Pancreas (tissue), 10 donors: ENCODE measurements around the gene BRME1. TPM values are rescaled to one million over a fixed set of nuclear protein-coding genes. Genes with fewer than 3 reads are reported as not detected.

ENCODE experiments used
- ATAC-seq, 4 donors: fragments of 200-7000 bp; cut with Tn5 transposase; one replicate each; pipeline versions ENCODE4 v1.8.0 to v1.9.1; 2020; ENCODE audit warnings: mild to moderate bottlenecking in 4 of 4, moderate library complexity in 4 of 4
- DNase-seq, 6 donors: peaks; one replicate each; pipeline ENCODE4 v3.0.0-alpha.2; 2020
- FAIRE-seq: peaks from 2 replicates; lab custom pipeline; 2012; peaks lifted over from hg19 to GRCh38; lab: Jason Lieb, UNC
- H3K27ac ChIP-seq, 4 donors: fragments of 200-600 bp; sonication (generic); 1 replicate in 3 of 4; 2 replicates in 1 of 4; pipeline versions ENCODE4 v1.5.0 to v1.8.0; 2020
- H3K27me3 ChIP-seq, 4 donors: fragments of 200-600 bp; one replicate each; pipeline ENCODE4 v1.8.0; 2021
- H3K36me3 ChIP-seq, 3 donors: fragments of 200-600 bp; sonication (generic) in 1 of 3; one replicate each; pipeline versions ENCODE4 v1.5.0 to v1.8.0; 2020 to 2021
- H3K4me1 ChIP-seq, 3 donors: fragments of 200-600 bp; one replicate each; pipeline ENCODE4 v1.8.0; 2021
- H3K4me3 ChIP-seq, 4 donors: fragments of 200-600 bp; sonication (generic) in 2 of 4; one replicate each; pipeline versions ENCODE4 v1.5.0 to v1.8.0; 2020 to 2021
- H3K9me3 ChIP-seq, 4 donors: fragments of 200-600 bp; one replicate each; pipeline ENCODE4 v1.8.0; 2021
- CTCF ChIP-seq, 4 donors: fragments of 200-600 bp; sonication (generic) in 3 of 4; IDR thresholded peaks; one replicate each; pipeline versions ENCODE4 v1.5.0 to v1.8.0; 2021; ENCODE audit warnings: antibody characterized with exemption in 4 of 4
- WGBS, 2 donors: extraction: QIAGEN DNeasy Blood & Tissue Kit; methylation state at CpG; one replicate each; pipeline ENCODE4 v1.1.7; 2013; 5-methylcytosine and 5-hydroxymethylcytosine counted together
- intact Hi-C, 3 donors: fragments of 100-400 bp; cut with DNase I; formaldehyde crosslinking; loops; one replicate each; pipeline versions ENCODE4 v1.11.1 to v1.14.2; 2022
- polyA plus RNA-seq, 2 donors: library from polyadenylated mRNA; stranded (reverse); fragments of 200-250 nt; gene quantifications; one replicate each; pipeline ENCODE4 v1.2.3, GENCODE V29; 2013
- total RNA-seq, 6 donors: library from RNA; stranded (reverse); fragmentation: NEBNext Ultra II Directional in 4 of 6; extraction: Animal tissue kit (Norgen Biotek cat#: 25700) in 4 of 6; gene quantifications; one replicate each; pipeline versions ENCODE4 v1.2.1 to v1.2.4, GENCODE V29; 2021 to 2023
- donor health status: healthy with polysubstance abuse.
- donor health status: DM: no; HTN: no; CAD: no; lungs with moderate emphysema.
- donor health status: DM: no; HTN: no; CAD: no.
- donor health status: control.
- donor health status: control.
- donor health status: Bipolar disorder and iron deficiency.
- donor health status: DM: yes; HTN: yes; CAD: no.
- donor health status: DM: no; HTN: no; CAD: no.
- donor health status: DM: no; HTN: no; CAD: no.
- donor health status: DM: yes; HTN: yes; CAD: no.

BRME1 gene
- total and polyA plus RNA-seq, 8 donors, result 2.6 to 15.3 (median 4.3) TPM

DNA sequence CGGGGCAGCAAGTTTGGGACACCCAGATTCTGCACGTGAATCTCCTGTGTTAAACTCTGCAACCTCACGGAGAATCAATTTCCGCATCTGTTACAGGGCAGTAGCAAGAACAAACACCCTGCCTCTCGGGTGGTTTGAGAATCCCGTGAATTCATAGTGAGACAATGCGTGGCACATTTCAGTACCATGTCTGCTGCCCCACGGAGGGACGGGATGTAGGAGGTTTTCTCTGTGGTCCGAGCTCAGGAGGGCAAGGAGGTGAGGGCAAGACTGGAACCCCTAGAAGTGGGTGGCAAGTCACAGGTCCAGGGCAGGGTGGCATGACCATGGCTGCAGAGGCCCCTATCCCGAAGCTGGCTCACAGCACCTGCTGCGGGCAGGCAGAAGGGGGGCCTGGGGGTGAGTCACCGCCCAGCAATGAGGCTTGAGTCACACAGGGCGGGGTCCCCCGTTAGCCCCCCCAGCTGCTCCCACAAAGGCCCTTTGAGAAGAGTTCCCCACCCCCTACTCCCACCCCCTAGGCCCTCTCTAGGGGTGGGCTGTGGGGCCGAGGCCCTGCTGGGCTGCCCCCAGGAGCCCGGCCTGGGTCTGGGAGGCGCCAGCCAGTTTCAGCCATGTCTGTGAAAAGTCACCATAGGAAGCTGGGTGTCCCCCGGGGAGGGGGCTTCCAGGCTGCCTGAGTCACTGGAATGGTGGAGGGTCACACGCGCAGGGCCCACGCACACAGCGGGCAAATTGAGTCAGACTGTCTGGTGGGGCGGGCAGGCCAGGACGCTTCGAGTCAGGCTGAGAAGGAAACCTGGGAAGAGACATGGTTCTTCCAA is 54.8 kb downstream of the BRME1 start:
- no peak for FAIRE-seq
- peak; percentile 82 to 91 (median 86) for DNase-seq
- H3K27me3 ChIP-seq, result no peaks in the 10 kb centered on the region
- intact Hi-C loops, result no loop called here
- ATAC-seq, result peak; percentile 47 to 58 (median 52)
- H3K9me3 ChIP-seq, result no peaks in the 10 kb centered on the region
- TF ChIP-seq CTCF (IDR thresholded peaks at IDR 0.05), result no peak
- no peaks in the 10 kb centered on the region for H3K36me3 ChIP-seq
- H3K4me3 ChIP-seq, result peak overlapping the region in 2 of 4 donors; percentile 31 to 43
- WGBS, 2 donors, result 53 to 54% methylated on average over 26 of the region's 26 CpGs
- H3K27ac ChIP-seq, result peak overlapping the region; percentile 87 to 100 (median 96)
- H3K4me1 ChIP-seq, result peaks cover 18 to 38% (median 33%) of the 10 kb centered on the region in 3 donors

DNA sequence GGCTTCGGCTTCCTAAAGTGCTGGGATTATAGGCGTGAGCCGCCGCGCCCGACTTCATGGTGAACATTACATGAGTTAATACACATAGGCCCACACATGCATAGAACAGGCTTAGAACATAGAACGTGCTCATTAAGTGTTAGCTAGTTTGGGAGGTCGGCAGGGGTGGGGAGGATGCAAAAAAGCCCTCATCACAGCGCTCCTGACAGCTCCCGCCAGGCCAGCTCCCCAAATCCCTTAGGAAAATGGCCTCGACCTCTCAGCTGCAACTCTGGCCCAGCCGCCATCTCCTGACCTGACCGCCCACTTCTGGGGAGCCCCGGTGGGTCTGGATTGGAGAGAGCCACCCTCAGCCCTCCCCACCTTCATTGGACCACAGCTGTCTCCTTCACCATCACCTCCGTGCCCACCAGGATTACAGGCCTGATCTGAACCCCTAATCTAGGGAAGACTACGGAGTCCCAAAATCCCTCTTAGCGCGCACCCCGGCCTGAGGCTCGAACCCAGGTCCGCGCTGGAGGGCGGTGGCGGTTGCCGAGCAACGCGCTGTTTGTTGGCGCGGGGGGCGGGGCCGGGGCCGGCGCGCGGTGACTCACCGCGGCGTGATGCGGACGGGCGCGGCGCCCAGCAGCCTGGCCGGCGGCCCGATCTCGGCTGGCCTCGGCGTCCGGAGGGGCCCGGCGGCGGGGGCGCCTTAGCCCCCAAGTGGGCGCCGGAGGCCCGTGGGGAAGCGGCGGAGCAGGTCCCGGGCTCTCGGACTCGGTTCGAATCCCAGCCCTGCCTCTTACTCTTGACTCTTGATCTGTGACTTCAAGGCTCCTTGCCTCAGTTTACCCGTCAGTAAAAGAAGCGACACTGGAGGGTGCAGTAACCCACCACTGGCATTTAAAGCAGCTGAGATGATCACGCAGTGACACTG is 55.7 kb downstream of the BRME1 start:
- intact Hi-C loops, result no loop called here
- H3K4me1 ChIP-seq, result peaks cover 18 to 41% (median 34%) of the 10 kb centered on the region in 3 donors

GRCh38 chr19:13848798-13849676 is 56.9 kb downstream of the BRME1 start:
- Histone ChIP-seq H3K4me1 (peaks cover 18 to 41% (median 34%) of the 10 kb centered on the region in 3 donors), H3K4me3 (no peak overlapping the region), H3K9me3 (no peaks in the 10 kb centered on the region), H3K27ac (peak overlapping the region; percentile 14 to 100 (median 100)), H3K27me3 (no peaks in the 10 kb centered on the region), H3K36me3 (no peaks in the 10 kb centered on the region)
- intact Hi-C loops, result no loop called here
- WGBS, 2 donors, result 49 to 57% methylated on average over 16 of the region's 16 CpGs
- ATAC-seq, result no peak
- peak in 2 of 6 donors; percentile 33 to 50 for DNase-seq
- TF ChIP-seq CTCF (IDR thresholded peaks at IDR 0.05), result no peak
- FAIRE-seq, result no peak

More for the DNA sequence above, 55.7 kb downstream of the BRME1 start:
- ATAC-seq (peak; percentile 33 to 66 (median 46)), FAIRE-seq (no peak), DNase-seq (peak; percentile 74 to 96 (median 92))
- Histone ChIP-seq H3K27me3 (no peaks in the 10 kb centered on the region), H3K36me3 (no peaks in the 10 kb centered on the region), H3K4me3 (peak overlapping the region in 2 of 4 donors; percentile 31 to 43), H3K27ac (peak overlapping the region; percentile 87 to 100 (median 96)), H3K9me3 (no peaks in the 10 kb centered on the region)
- 17 to 18% methylated on average over 62 to 66 of the region's 66 CpGs for WGBS, 2 donors
- TF ChIP-seq CTCF (IDR thresholded peaks at IDR 0.05), result no peak

- Histone ChIP-seq H3K27me3 (no peaks in the 10 kb centered on the region), H3K4me1 (peaks cover 20 to 48% (median 39%) of the 10 kb centered on the region in 3 donors), H3K36me3 (no peaks in the 10 kb centered on the region), H3K9me3 (no peaks in the 10 kb centered on the region), H3K27ac (peak overlapping the region; percentile 97 to 100 (median 100)), H3K4me3 (no peak overlapping the region)
- FAIRE-seq (no peak), ATAC-seq (no peak), DNase-seq (no peak)
- TF ChIP-seq CTCF (IDR thresholded peaks at IDR 0.05), result no peak
- intact Hi-C loops, result no loop called here
- WGBS, 2 donors, result 70 to 73% methylated on average over 4 of the region's 4 CpGs
Measured at GRCh38 chr19:13848340-13848677, 57.6 kb downstream of the BRME1 start.
